SK-N-SH (cell line): ENCODE data around the gene C7orf33.

ENCODE experiments used
- EP300 ChIP-seq, 2 experiments: IDR thresholded peaks; 2 replicates each; pipeline versions ENCODE4 v1.4.0 to v1.6.1; 2012; ENCODE audit warnings: borderline replicate concordance in 1 of 2, low read depth in 1 of 2, low read length in 1 of 2
- EZH2phosphoT487 ChIP-seq: fragments of 200-600 bp; sonication (generic); IDR thresholded peaks from 2 replicates; pipeline ENCODE4 v1.6.1; 2017; ENCODE audit warnings: low read depth, mixed run types, mild to moderate bottlenecking, antibody characterized with exemption, moderate library complexity, borderline replicate concordance
- FOXJ3 ChIP-seq: sonication (generic); formaldehyde crosslinking; IDR thresholded peaks from 2 replicates; pipeline ENCODE4 v1.5.1; 2020; ENCODE audit warnings: mild to moderate bottlenecking, missing genetic modification reagents
- FOXM1 ChIP-seq: IDR thresholded peaks from 2 replicates; pipeline ENCODE4 v1.4.0; 2012; ENCODE audit warnings: low read depth, mild to moderate bottlenecking
- GABPA ChIP-seq: IDR thresholded peaks from 2 replicates; pipeline ENCODE4 v1.4.0; 2012; ENCODE audit warnings: low read depth, mild to moderate bottlenecking
- GATA2 ChIP-seq: sonication (generic); formaldehyde crosslinking; IDR thresholded peaks from 2 replicates; pipeline ENCODE4 v1.5.0; 2020; ENCODE audit warnings: mild to moderate bottlenecking, missing genetic modification reagents
- MXI1 ChIP-seq: IDR thresholded peaks from 2 replicates; pipeline ENCODE4 v1.6.1; 2012; ENCODE audit warnings: mild to moderate bottlenecking, low read depth, low read length, improper control_type of control experiment
- POLR2AphosphoS5 ChIP-seq: IDR thresholded peaks from 2 replicates; pipeline ENCODE4 v1.6.1; 2012; ENCODE audit warnings: low read depth, low read length
- RFX5 ChIP-seq: IDR thresholded peaks from 2 replicates; pipeline ENCODE4 v1.6.1; 2012; ENCODE audit warnings: mild to moderate bottlenecking, improper control_type of control experiment, low read length
- TEAD4 ChIP-seq: IDR thresholded peaks from 2 replicates; pipeline ENCODE4 v1.4.0; 2012; ENCODE audit warnings: mild to moderate bottlenecking, borderline replicate concordance; ENCODE audit not compliant: insufficient read depth
- TF ChIP-seq, protein P1 (sequence below): IDR thresholded peaks from 2 replicates; pipeline ENCODE4 v1.4.0; 2012; ENCODE audit warnings: low read depth
- TF ChIP-seq, protein P2 (sequence below): fragments of 200-600 bp; sonication (generic); IDR thresholded peaks from 2 replicates; pipeline ENCODE4 v1.6.1; 2017; ENCODE audit warnings: antibody characterized with exemption, mild to moderate bottlenecking, moderate library complexity
- TF ChIP-seq, protein P3 (sequence below): fragments of 150-350 bp; IDR thresholded peaks from 2 replicates; pipeline ENCODE4 v1.6.1; 2017; ENCODE audit warnings: antibody characterized with exemption, low read length, low read depth, borderline replicate concordance

DNA sequence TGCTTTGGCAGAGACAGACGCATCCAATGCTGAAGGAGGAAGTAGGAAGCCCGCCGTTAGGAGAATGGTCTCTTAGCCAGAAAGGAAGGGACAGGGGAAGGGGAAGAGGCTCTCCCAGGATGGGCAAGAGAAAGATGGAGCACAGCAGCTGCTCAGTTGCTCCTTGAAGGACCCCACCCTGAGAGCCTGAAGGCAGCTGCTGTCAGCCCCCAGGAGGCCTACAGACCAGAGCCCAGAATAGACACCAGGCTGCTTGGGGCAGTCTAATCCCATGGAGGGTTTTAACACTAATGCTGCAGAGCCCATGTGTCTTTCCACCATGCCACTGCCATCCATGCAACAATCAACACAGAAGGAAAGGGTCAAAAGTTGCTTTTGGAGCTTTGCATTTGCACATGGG lies 3.5 kb upstream of the C7orf33 start:
- TF ChIP-seq, protein P1, sequence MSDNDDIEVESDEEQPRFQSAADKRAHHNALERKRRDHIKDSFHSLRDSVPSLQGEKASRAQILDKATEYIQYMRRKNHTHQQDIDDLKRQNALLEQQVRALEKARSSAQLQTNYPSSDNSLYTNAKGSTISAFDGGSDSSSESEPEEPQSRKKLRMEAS: no peak
- TF ChIP-seq, protein P2, sequence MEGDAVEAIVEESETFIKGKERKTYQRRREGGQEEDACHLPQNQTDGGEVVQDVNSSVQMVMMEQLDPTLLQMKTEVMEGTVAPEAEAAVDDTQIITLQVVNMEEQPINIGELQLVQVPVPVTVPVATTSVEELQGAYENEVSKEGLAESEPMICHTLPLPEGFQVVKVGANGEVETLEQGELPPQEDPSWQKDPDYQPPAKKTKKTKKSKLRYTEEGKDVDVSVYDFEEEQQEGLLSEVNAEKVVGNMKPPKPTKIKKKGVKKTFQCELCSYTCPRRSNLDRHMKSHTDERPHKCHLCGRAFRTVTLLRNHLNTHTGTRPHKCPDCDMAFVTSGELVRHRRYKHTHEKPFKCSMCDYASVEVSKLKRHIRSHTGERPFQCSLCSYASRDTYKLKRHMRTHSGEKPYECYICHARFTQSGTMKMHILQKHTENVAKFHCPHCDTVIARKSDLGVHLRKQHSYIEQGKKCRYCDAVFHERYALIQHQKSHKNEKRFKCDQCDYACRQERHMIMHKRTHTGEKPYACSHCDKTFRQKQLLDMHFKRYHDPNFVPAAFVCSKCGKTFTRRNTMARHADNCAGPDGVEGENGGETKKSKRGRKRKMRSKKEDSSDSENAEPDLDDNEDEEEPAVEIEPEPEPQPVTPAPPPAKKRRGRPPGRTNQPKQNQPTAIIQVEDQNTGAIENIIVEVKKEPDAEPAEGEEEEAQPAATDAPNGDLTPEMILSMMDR: no peak
- TF ChIP-seq RFX5 (no peak), FOXM1 (no peak), EP300 (IDR thresholded peaks at IDR 0.05; ENCODE audit: borderline replicate concordance in 1 of 2, low read depth in 1 of 2, low read length in 1 of 2) (no peak), GABPA (no peak), TEAD4 (no peak), FOXJ3 (CRISPR knock-in tag) (no peak), POLR2AphosphoS5 (no peak), GATA2 (CRISPR knock-in tag) (no peak), EZH2phosphoT487 (no peak), MXI1 (no peak)
- TF ChIP-seq, protein P3, sequence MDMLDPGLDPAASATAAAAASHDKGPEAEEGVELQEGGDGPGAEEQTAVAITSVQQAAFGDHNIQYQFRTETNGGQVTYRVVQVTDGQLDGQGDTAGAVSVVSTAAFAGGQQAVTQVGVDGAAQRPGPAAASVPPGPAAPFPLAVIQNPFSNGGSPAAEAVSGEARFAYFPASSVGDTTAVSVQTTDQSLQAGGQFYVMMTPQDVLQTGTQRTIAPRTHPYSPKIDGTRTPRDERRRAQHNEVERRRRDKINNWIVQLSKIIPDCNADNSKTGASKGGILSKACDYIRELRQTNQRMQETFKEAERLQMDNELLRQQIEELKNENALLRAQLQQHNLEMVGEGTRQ: no peak
